SK-N-SH (cell line): Measurements from ENCODE around the gene TMEM50B. TPM values are rescaled to one million over a fixed set of nuclear protein-coding genes. Genes with fewer than 3 reads are reported as not detected.
A peak's percentile ranks its signal among the peaks of the same experiment; 100 is the strongest.

Experiments
- CTCF ChIA-PET: fragments of 300-600, 350-600 bp; formaldehyde crosslinking; extraction: SDS; loops from one replicate; lab custom pipeline; 2021; lab: Yijun Ruan, JAX
- POLR2A ChIA-PET: fragments of 350-600 bp; sonication (Branson Sonifier 250); formaldehyde crosslinking; extraction: SDS; loops from one replicate; lab custom pipeline; 2020; ENCODE audit warnings: antibody characterized with exemption, inconsistent platforms; lab: Yijun Ruan, JAX
- DNase-seq: peaks from one replicate; pipeline ENCODE4 v3.0.0; 2012
- H2AFZ ChIP-seq: fragments of 200-600 bp; sonication (generic); 2 replicates; pipeline ENCODE4 v1.8.1; 2016; ENCODE audit warnings: antibody characterized with exemption, mild to moderate bottlenecking, low read depth
- H3F3A ChIP-seq: fragments of 200-600 bp; sonication (generic); replicated peaks from 2 replicates; pipeline ENCODE3; 2016; ENCODE audit warnings: antibody characterized with exemption, mild to moderate bottlenecking; ENCODE audit not compliant: insufficient read depth
- H3K27ac ChIP-seq, 2 experiments: fragments of 200-500 bp in 1 of 2; fragments of 200-600 bp in 1 of 2; sonication (Bioruptor generic) in 1 of 2; sonication (generic), shearing (Covaris generic) in 1 of 2; 2 replicates each; pipeline versions ENCODE4 v1.5.1 to v1.6.1; 2014 to 2016; ENCODE audit warnings: low read depth in 2 of 2, inconsistent platforms in 1 of 2, low read length in 1 of 2, mild to moderate bottlenecking in 1 of 2, mixed read lengths in 1 of 2
- H3K27me3 ChIP-seq: fragments of 200-600 bp; sonication (generic), shearing (Covaris generic); 2 replicates; pipeline ENCODE4 v1.6.1; 2016; ENCODE audit warnings: mixed run types; ENCODE audit not compliant: insufficient read depth
- H3K36me3 ChIP-seq, 2 experiments: fragments of 200-500 bp in 1 of 2; fragments of 200-600 bp in 1 of 2; sonication (Bioruptor generic) in 1 of 2; sonication (generic) in 1 of 2; replicated peaks in 1 of 2; 2 replicates each; pipeline versions ENCODE3 to v1.5.1; 2014 to 2016; ENCODE audit warnings: low read length in 1 of 2, mild to moderate bottlenecking in 1 of 2; ENCODE audit not compliant: insufficient read depth in 2 of 2, control insufficient read depth in 1 of 2
- H3K4me1 ChIP-seq, 2 experiments: fragments of 200-500 bp in 1 of 2; fragments of 200-600 bp in 1 of 2; sonication (Bioruptor generic) in 1 of 2; sonication (generic), shearing (Covaris generic) in 1 of 2; 2 replicates each; pipeline versions ENCODE4 v1.5.1 to v1.6.1; 2014 to 2016; ENCODE audit warnings: low read depth in 1 of 2, low read length in 1 of 2, mixed run types in 1 of 2; ENCODE audit not compliant: insufficient read depth in 2 of 2, control insufficient read depth in 1 of 2
- H3K4me2 ChIP-seq: fragments of 200-600 bp; sonication (generic), shearing (Covaris generic); 2 replicates; pipeline ENCODE4 v1.6.1; 2017; ENCODE audit warnings: mixed run types
- H3K4me3 ChIP-seq, 2 experiments: fragments of 200-500 bp in 1 of 2; fragments of 200-600 bp in 1 of 2; sonication (Bioruptor generic) in 1 of 2; sonication (generic), shearing (Covaris generic) in 1 of 2; 2 replicates each; pipeline versions ENCODE4 v1.5.1 to v1.8.1; 2014 to 2016; ENCODE audit warnings: low read depth in 2 of 2, inconsistent platforms in 1 of 2, low read length in 1 of 2, mild to moderate bottlenecking in 1 of 2, mixed read lengths in 1 of 2, moderate library complexity in 1 of 2
- H3K79me2 ChIP-seq: fragments of 200-600 bp; sonication (generic); 2 replicates; pipeline ENCODE4 v1.8.1; 2017; ENCODE audit warnings: mild to moderate bottlenecking; ENCODE audit not compliant: insufficient read depth
- H3K9ac ChIP-seq: fragments of 200-600 bp; sonication (generic); 2 replicates; pipeline ENCODE4 v1.6.1; 2017; ENCODE audit warnings: mixed run types
- H3K9me2 ChIP-seq: fragments of 200-600 bp; sonication (generic); 2 replicates; pipeline ENCODE4 v1.6.1; 2017; ENCODE audit warnings: mixed run types
- H3K9me3 ChIP-seq: fragments of 200-600 bp; sonication (generic); 2 replicates; pipeline ENCODE4 v1.6.1; 2017; ENCODE audit warnings: mixed run types, mild to moderate bottlenecking, moderate library complexity
- H4K20me1 ChIP-seq: fragments of 200-600 bp; sonication (generic); 2 replicates; pipeline ENCODE4 v1.6.1; 2017; ENCODE audit warnings: mild to moderate bottlenecking, mixed run types; ENCODE audit not compliant: insufficient read depth
- CHD2 ChIP-seq: fragments of 150-350 bp; IDR thresholded peaks from 2 replicates; pipeline ENCODE4 v1.6.1; 2018; ENCODE audit warnings: low read length; ENCODE audit not compliant: partially characterized antibody
- ELF1 ChIP-seq: IDR thresholded peaks from 2 replicates; pipeline ENCODE4 v1.4.0; 2012
- EP300 ChIP-seq, 2 experiments: IDR thresholded peaks; 2 replicates each; pipeline versions ENCODE4 v1.4.0 to v1.6.1; 2012; ENCODE audit warnings: borderline replicate concordance in 1 of 2, low read depth in 1 of 2, low read length in 1 of 2
- EZH2phosphoT487 ChIP-seq: fragments of 200-600 bp; sonication (generic); IDR thresholded peaks from 2 replicates; pipeline ENCODE4 v1.6.1; 2017; ENCODE audit warnings: low read depth, mixed run types, mild to moderate bottlenecking, antibody characterized with exemption, moderate library complexity, borderline replicate concordance
- FOSL2 ChIP-seq: IDR thresholded peaks from 2 replicates; pipeline ENCODE4 v1.4.0; 2012; ENCODE audit warnings: low read depth, mild to moderate bottlenecking, moderate library complexity, borderline replicate concordance
- FOXM1 ChIP-seq: IDR thresholded peaks from 2 replicates; pipeline ENCODE4 v1.4.0; 2012; ENCODE audit warnings: low read depth, mild to moderate bottlenecking
- GABPA ChIP-seq: IDR thresholded peaks from 2 replicates; pipeline ENCODE4 v1.4.0; 2012; ENCODE audit warnings: low read depth, mild to moderate bottlenecking
- GATA2 ChIP-seq: sonication (generic); formaldehyde crosslinking; IDR thresholded peaks from 2 replicates; pipeline ENCODE4 v1.5.0; 2020; ENCODE audit warnings: mild to moderate bottlenecking, missing genetic modification reagents
- MEF2A ChIP-seq: IDR thresholded peaks from 2 replicates; pipeline ENCODE4 v1.4.0; 2012; ENCODE audit warnings: low read depth, borderline replicate concordance
- POLR2AphosphoS5 ChIP-seq: IDR thresholded peaks from 2 replicates; pipeline ENCODE4 v1.6.1; 2012; ENCODE audit warnings: low read depth, low read length
- RXRA ChIP-seq: IDR thresholded peaks from 2 replicates; pipeline ENCODE4 v1.4.0; 2012; ENCODE audit warnings: low read depth, mild to moderate bottlenecking, borderline replicate concordance
- SIN3A ChIP-seq: IDR thresholded peaks from 2 replicates; pipeline ENCODE4 v1.6.1; 2012; ENCODE audit warnings: low read depth, mild to moderate bottlenecking, low read length, moderate library complexity, borderline replicate concordance
- TEAD4 ChIP-seq: IDR thresholded peaks from 2 replicates; pipeline ENCODE4 v1.4.0; 2012; ENCODE audit warnings: mild to moderate bottlenecking, borderline replicate concordance; ENCODE audit not compliant: insufficient read depth
- USF1 ChIP-seq: IDR thresholded peaks from 2 replicates; pipeline ENCODE4 v1.4.0; 2012; ENCODE audit warnings: low read depth, borderline replicate concordance
- WGBS: methylation state at CpG from one replicate; pipeline ENCODE4 v1.1.6; 2017; ENCODE audit warnings: low lambda C conversion rate; 5-methylcytosine and 5-hydroxymethylcytosine counted together
- polyA plus RNA-seq, 3 experiments: library from polyadenylated mRNA; depleted of rRNA; stranded (reverse); fragments of >200 nt; gene quantifications; 2 replicates each; pipeline ENCODE4 v1.2.3, GENCODE V29; 2012
- TF ChIP-seq, protein P1 (sequence below): IDR thresholded peaks from 2 replicates; pipeline ENCODE4 v1.6.1; 2012; ENCODE audit warnings: mild to moderate bottlenecking, low read depth, low read length, moderate library complexity

Gene TMEM50B
- polyA plus RNA-seq, 1 of the 3 experiments (the other 2 are of a cell fraction), result 27.3 TPM

- POLR2A ChIA-PET, result interaction anchor here (4.0 kb wide), 1 partner anchor 12 kb away, joined by 56 read pairs; the partner anchor contains the start of gene DNAJC28
- no peaks in the 10 kb centered on the region; the same call in 1 of the 2 replicates for H4K20me1 ChIP-seq
- CTCF ChIA-PET, result no interaction called here
- H3K9me3 ChIP-seq, result no peaks in the 10 kb centered on the region
- no peaks in the 10 kb centered on the region for H3K9me2 ChIP-seq
- H3K4me1 ChIP-seq, result peaks cover 0 to 4% of the 10 kb centered on the region in 2 experiments; a peak in 1 of 4 replicates
- no peaks in the 10 kb centered on the region for H3K27me3 ChIP-seq
- peak overlapping the region; percentile 84 for H3K4me2 ChIP-seq
- no peak for DNase-seq
- 78% methylated on average over 9 of the region's 9 CpGs for WGBS
- H3K79me2 ChIP-seq, result peaks cover 53% of the 10 kb centered on the region
- no peaks in the 10 kb centered on the region for H3K36me3 ChIP-seq
- 0 out of 2 replicates have a peak overlapping the region, but pooled peaks have one; percentile 46 for H2AFZ ChIP-seq
- peak overlapping the region; percentile 67 to 80 for H3K4me3 ChIP-seq
- TF ChIP-seq, protein P1, sequence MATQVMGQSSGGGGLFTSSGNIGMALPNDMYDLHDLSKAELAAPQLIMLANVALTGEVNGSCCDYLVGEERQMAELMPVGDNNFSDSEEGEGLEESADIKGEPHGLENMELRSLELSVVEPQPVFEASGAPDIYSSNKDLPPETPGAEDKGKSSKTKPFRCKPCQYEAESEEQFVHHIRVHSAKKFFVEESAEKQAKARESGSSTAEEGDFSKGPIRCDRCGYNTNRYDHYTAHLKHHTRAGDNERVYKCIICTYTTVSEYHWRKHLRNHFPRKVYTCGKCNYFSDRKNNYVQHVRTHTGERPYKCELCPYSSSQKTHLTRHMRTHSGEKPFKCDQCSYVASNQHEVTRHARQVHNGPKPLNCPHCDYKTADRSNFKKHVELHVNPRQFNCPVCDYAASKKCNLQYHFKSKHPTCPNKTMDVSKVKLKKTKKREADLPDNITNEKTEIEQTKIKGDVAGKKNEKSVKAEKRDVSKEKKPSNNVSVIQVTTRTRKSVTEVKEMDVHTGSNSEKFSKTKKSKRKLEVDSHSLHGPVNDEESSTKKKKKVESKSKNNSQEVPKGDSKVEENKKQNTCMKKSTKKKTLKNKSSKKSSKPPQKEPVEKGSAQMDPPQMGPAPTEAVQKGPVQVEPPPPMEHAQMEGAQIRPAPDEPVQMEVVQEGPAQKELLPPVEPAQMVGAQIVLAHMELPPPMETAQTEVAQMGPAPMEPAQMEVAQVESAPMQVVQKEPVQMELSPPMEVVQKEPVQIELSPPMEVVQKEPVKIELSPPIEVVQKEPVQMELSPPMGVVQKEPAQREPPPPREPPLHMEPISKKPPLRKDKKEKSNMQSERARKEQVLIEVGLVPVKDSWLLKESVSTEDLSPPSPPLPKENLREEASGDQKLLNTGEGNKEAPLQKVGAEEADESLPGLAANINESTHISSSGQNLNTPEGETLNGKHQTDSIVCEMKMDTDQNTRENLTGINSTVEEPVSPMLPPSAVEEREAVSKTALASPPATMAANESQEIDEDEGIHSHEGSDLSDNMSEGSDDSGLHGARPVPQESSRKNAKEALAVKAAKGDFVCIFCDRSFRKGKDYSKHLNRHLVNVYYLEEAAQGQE, result no peak
- TF ChIP-seq FOSL2 (no peak), EZH2phosphoT487 (no peak), GABPA (no peak), MEF2A (no peak), CHD2 (no peak), POLR2AphosphoS5 (no peak)
- TF ChIP-seq, all 33 proteins: peak for 0
- H3K27ac ChIP-seq, result peak overlapping the region in 1 of 2 experiments; percentile 90; a peak in 1 of 4 replicates
- H3F3A ChIP-seq, result peaks cover 16% of the 10 kb centered on the region
- H3K9ac ChIP-seq, result peak overlapping the region; percentile 89; the same call in 1 of the 2 replicates
Observed at GRCh38 chr21:33478182-33478581, 1.6 kb downstream of the TMEM50B start.

- H2AFZ ChIP-seq, result no peak overlapping the region
- H3K9me2 ChIP-seq, result no peaks in the 10 kb centered on the region
- H3K36me3 ChIP-seq, result no peaks in the 10 kb centered on the region
- ChIA-PET CTCF (no interaction called here), POLR2A (no interaction called here)
- H4K20me1 ChIP-seq, result no peaks in the 10 kb centered on the region; the same call in 1 of the 2 replicates
- no peaks in the 10 kb centered on the region for H3K9me3 ChIP-seq
- TF ChIP-seq GATA2 (CRISPR knock-in tag) (no peak), FOXM1 (no peak), ELF1 (no peak), USF1 (no peak), RXRA (no peak), EP300 (IDR thresholded peaks at IDR 0.05; ENCODE audit: borderline replicate concordance in 1 of 2, low read depth in 1 of 2, low read length in 1 of 2) (no peak), TEAD4 (no peak), FOSL2 (no peak), SIN3A (no peak)
- no peak overlapping the region for H3K4me2 ChIP-seq
- H3K27me3 ChIP-seq, result no peaks in the 10 kb centered on the region
- peaks cover 62% of the 10 kb centered on the region for H3K79me2 ChIP-seq
- H3K4me3 ChIP-seq, result no peak overlapping the region
- no peak overlapping the region for H3K27ac ChIP-seq
- no peak for DNase-seq
- peaks cover 0 to 4% of the 10 kb centered on the region in 2 experiments; a peak in 1 of 4 replicates for H3K4me1 ChIP-seq
- peaks cover 16% of the 10 kb centered on the region for H3F3A ChIP-seq
- WGBS, result 89% methylated on average over 7 of the region's 7 CpGs
- H3K9ac ChIP-seq, result no peak overlapping the region
Observed at GRCh38 chr21:33477066-33477465, 2.7 kb downstream of the TMEM50B start.
